ENCODE measurements around the gene PFKM.
A peak's percentile ranks its signal among the peaks of the same experiment; 100 is the strongest.

Gene PFKM

DNA sequence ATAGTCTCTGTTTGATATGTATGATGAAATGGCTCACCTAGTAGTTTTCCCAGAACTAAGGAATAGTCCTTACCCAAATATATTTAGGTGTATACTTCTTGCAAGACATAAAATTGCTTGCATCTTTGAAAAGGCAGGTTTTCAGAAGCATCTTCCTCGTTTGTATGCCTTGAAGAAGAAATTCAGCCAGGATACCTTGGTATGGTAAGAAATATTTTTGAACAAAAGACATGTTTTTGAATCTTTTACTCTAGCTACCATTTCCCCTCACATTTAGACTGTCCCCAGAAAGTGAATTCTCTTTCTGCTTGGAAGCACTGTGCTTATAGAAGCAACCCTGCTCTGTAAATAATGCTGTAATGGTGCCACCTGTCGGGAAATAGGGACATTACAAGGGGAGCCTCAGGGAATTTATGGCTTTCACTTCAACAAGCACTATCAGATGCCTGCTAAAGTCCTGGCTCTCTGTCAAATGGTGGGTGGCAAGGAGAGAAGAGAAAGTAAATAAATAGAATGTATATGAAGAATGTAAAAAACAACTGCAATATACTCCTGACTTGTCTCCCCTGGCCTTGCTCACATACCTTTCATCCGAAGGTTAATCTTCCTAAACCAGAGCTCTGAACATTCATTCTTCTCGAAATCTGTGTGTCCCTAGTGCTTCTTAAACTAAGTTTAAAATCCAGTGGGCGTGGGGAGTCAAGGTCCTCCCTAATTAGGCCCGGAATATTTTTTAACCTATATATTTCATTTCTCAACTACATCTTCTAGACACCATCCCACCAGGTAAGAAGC is 70.4 kb downstream of the PFKM start:
- DNase-seq: peak; percentile 60

DNA sequence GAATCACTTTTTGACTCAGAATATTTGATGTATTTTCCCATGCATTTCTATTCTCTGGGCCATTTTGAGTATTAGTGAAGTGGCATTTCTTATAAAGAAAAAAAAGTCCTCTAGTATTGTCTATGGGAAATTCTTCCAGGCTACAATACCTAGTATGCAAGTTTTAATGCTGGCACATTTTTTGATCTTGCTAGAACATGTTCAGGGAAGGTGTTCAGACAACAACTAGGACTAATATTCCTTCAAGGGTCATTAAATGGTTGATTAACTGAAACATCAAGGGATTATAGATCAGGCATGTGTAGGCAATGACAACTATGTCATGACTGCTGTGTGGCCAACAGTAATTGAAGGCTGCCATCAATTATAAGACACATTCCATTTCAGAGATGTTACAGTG is 71.9 kb downstream of the PFKM start:
- no peak for DNase-seq

DNA sequence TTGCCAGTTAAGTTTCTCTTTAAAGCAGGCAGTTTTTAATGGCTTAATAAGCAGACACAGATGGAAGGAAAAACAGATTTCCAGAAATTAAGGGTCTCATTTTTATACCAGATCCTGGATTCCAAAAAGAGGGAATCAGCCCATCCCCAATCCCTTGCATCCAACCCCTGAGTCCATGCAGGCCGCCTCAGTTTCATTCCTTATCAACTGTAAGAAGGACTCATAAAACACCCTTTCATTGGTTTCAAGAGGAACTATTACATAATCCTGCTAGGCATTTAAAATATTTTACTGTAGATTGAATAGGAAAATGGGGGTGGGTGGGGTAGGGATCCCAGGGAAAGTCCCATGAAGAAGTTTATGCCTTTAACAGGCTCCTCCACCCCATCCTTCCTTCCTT is 73.7 kb downstream of the PFKM start:
- no peak for DNase-seq

DNA sequence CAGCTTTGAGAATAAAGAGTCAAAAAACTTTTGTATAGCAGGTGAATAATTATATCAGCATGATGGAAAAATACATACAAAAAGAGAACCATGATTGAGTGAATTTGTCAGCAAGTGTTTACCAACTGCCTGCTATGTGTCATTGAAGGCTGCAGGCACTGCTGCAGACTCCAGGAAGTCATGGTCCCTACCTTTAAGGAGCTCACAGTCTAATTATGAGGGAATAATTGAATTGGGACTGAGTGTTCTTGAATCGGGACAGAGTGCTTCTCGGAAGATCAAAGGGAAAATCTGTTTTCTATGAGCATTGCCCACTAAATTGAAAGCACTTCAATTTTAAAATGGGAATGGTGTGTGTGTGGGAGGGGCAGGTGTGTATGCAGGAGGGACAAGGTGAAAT is 74.5 kb downstream of the PFKM start:
- DNase-seq: no peak

DNA sequence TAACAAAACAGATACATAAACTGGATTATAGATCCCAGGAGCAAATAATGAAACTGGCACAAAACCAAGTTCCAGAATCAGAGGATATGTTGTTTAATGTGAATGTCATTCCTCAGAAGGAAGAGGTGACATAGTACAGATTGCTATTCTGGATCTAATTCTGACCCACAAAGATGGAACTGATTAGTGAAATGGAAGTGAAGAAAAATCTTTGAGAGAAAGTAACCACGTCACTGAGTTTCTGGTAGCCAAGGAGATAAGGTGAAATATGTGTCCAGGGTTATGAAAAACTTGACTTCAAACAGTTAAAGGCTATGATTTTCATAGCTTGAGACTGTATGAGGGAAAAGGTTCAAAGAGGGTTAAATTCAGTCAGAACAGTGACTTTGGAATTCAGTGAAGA is 75.6 kb downstream of the PFKM start:
- no peak for DNase-seq

Measured in NCI-H510A treated with DMSO at 0.1 percent for 48 hours (cell line).